ENCODE data around the gene PACSIN1.
A peak's percentile ranks its signal among the peaks of the same experiment; 100 is the strongest.

PACSIN1 gene

GRCh38 chr6:34491091-34491430 is 25.2 kb downstream of the PACSIN1 start:
- Histone ChIP-seq H3K4me2 (ENCODE audit: insufficient read depth, low read length, poor library complexity, severe bottlenecking) (no peak overlapping the region), H3K4me1 (ENCODE audit: control insufficient read depth in 2 of 2, insufficient read depth in 1 of 2, low read depth in 1 of 2, low read length in 2 of 2) (peaks cover 2 to 9% of the 10 kb centered on the region in 2 donors), H3K9me3 (replicated peaks in 1 of 2; ENCODE audit: control insufficient read depth in 2 of 2, insufficient read depth in 1 of 2, low read depth in 1 of 2, low read length in 2 of 2) (no peaks in the 10 kb centered on the region), H3K79me1 (ENCODE audit: low read depth, low read length) (no peaks in the 10 kb centered on the region), H2BK5ac (ENCODE audit: low read length) (no peak overlapping the region), H3K4me3 (ENCODE audit: low read length in 2 of 2) (no peak overlapping the region), H3K14ac (ENCODE audit: low read length) (no peak overlapping the region), H3K4ac (ENCODE audit: low read length) (no peak overlapping the region), H4K8ac (ENCODE audit: low read depth, low read length) (no peak overlapping the region), H3K9ac (ENCODE audit: low read depth, low read length, poor library complexity) (no peak overlapping the region), H3K36me3 (replicated peaks in 1 of 2; ENCODE audit: control insufficient read depth in 2 of 2, insufficient read depth in 2 of 2, low read length in 2 of 2) (no peaks in the 10 kb centered on the region), H2BK15ac (ENCODE audit: low read length) (no peak overlapping the region), H4K91ac (ENCODE audit: low read depth, low read length, poor library complexity) (no peak overlapping the region), H2BK120ac (ENCODE audit: low read depth, low read length) (no peak overlapping the region), H2AFZ (ENCODE audit: low read length) (peak overlapping the region; percentile 84), H3K27ac (replicated peaks; ENCODE audit: low read length) (no peak overlapping the region), H2BK12ac (ENCODE audit: low read length) (no peak overlapping the region), H3K27me3 (ENCODE audit: control insufficient read depth in 3 of 3, insufficient read depth in 3 of 3, low read depth in 1 of 3, low read length in 3 of 3) (peaks cover 0 to 41% (median 1%) of the 10 kb centered on the region in 3 experiments), H2AK5ac (ENCODE audit: low read depth, low read length) (no peak overlapping the region), H3K23ac (ENCODE audit: low read depth, low read length, poor library complexity) (no peak overlapping the region), H3K18ac (ENCODE audit: low read length) (no peak overlapping the region)
- DNase-seq (ENCODE audit: low spot score), result no peak
- WGBS, 2 donors (ENCODE audit: extremely low coverage in 2 of 2, insufficient read length in 2 of 2, insufficient replicate concordance in 1 of 2), result no CpG with 5 or more reads among the region's 10 CpGs

GRCh38 chr6:34493344-34493743 is 27.5 kb downstream of the PACSIN1 start:
- Histone ChIP-seq H4K91ac (ENCODE audit: low read depth, low read length, poor library complexity) (no peak overlapping the region), H3K36me3 (replicated peaks in 1 of 2; ENCODE audit: control insufficient read depth in 2 of 2, insufficient read depth in 2 of 2, low read length in 2 of 2) (no peaks in the 10 kb centered on the region), H3K27me3 (ENCODE audit: control insufficient read depth in 3 of 3, insufficient read depth in 3 of 3, low read depth in 1 of 3, low read length in 3 of 3) (peaks cover 0 to 23% (median 1%) of the 10 kb centered on the region in 3 experiments), H2BK12ac (ENCODE audit: low read length) (no peak overlapping the region), H3K4me2 (ENCODE audit: insufficient read depth, low read length, poor library complexity, severe bottlenecking) (no peak overlapping the region), H3K18ac (ENCODE audit: low read length) (no peak overlapping the region), H2BK15ac (ENCODE audit: low read length) (no peak overlapping the region), H3K4me3 (ENCODE audit: low read length in 2 of 2) (no peak overlapping the region), H3K27ac (replicated peaks; ENCODE audit: low read length) (no peak overlapping the region), H3K79me1 (ENCODE audit: low read depth, low read length) (no peaks in the 10 kb centered on the region), H3K9me3 (replicated peaks in 1 of 2; ENCODE audit: control insufficient read depth in 2 of 2, insufficient read depth in 1 of 2, low read depth in 1 of 2, low read length in 2 of 2) (no peaks in the 10 kb centered on the region), H4K8ac (ENCODE audit: low read depth, low read length) (no peak overlapping the region), H3K23ac (ENCODE audit: low read depth, low read length, poor library complexity) (no peak overlapping the region), H3K4ac (ENCODE audit: low read length) (no peak overlapping the region), H3K14ac (ENCODE audit: low read length) (no peak overlapping the region), H2BK5ac (ENCODE audit: low read length) (no peak overlapping the region), H3K9ac (ENCODE audit: low read depth, low read length, poor library complexity) (no peak overlapping the region), H2AFZ (ENCODE audit: low read length) (no peak overlapping the region), H2AK5ac (ENCODE audit: low read depth, low read length) (no peak overlapping the region), H3K4me1 (ENCODE audit: control insufficient read depth in 2 of 2, insufficient read depth in 1 of 2, low read depth in 1 of 2, low read length in 2 of 2) (peaks cover 2 to 9% of the 10 kb centered on the region in 2 donors), H2BK120ac (ENCODE audit: low read depth, low read length) (no peak overlapping the region)
- DNase-seq (ENCODE audit: low spot score), result no peak
- no CpG with 5 or more reads among the region's 4 CpGs for WGBS, 2 donors (ENCODE audit: extremely low coverage in 2 of 2, insufficient read length in 2 of 2, insufficient replicate concordance in 1 of 2)

- no peak overlapping the region for H3K14ac ChIP-seq (ENCODE audit: low read length)
- H3K23ac ChIP-seq (ENCODE audit: low read depth, low read length, poor library complexity), result no peak overlapping the region
- WGBS, 2 donors (ENCODE audit: extremely low coverage in 2 of 2, insufficient read length in 2 of 2, insufficient replicate concordance in 1 of 2), result no CpG with 5 or more reads among the region's 3 CpGs
- H2BK15ac ChIP-seq (ENCODE audit: low read length), result no peak overlapping the region
- no peak for DNase-seq (ENCODE audit: low spot score)
- no peaks in the 10 kb centered on the region for H3K79me1 ChIP-seq (ENCODE audit: low read depth, low read length)
- no peak overlapping the region for H3K4ac ChIP-seq (ENCODE audit: low read length)
- H3K4me3 ChIP-seq (ENCODE audit: low read length in 2 of 2), result no peak overlapping the region
- no peak overlapping the region for H4K91ac ChIP-seq (ENCODE audit: low read depth, low read length, poor library complexity)
- no peak overlapping the region for H2BK5ac ChIP-seq (ENCODE audit: low read length)
- H2BK12ac ChIP-seq (ENCODE audit: low read length), result no peak overlapping the region
- peaks cover 2 to 9% of the 10 kb centered on the region in 2 donors for H3K4me1 ChIP-seq (ENCODE audit: control insufficient read depth in 2 of 2, insufficient read depth in 1 of 2, low read depth in 1 of 2, low read length in 2 of 2)
- H3K18ac ChIP-seq (ENCODE audit: low read length), result no peak overlapping the region
- no peak overlapping the region for H4K8ac ChIP-seq (ENCODE audit: low read depth, low read length)
- no peak overlapping the region for H2BK120ac ChIP-seq (ENCODE audit: low read depth, low read length)
- H3K9me3 ChIP-seq (replicated peaks in 1 of 2; ENCODE audit: control insufficient read depth in 2 of 2, insufficient read depth in 1 of 2, low read depth in 1 of 2, low read length in 2 of 2), result peaks cover 0 to 2% of the 10 kb centered on the region in 2 donors
- H2AFZ ChIP-seq (ENCODE audit: low read length), result no peak overlapping the region
- H3K9ac ChIP-seq (ENCODE audit: low read depth, low read length, poor library complexity), result no peak overlapping the region
- H3K4me2 ChIP-seq (ENCODE audit: insufficient read depth, low read length, poor library complexity, severe bottlenecking), result no peak overlapping the region
- no peak overlapping the region for H2AK5ac ChIP-seq (ENCODE audit: low read depth, low read length)
- no peak overlapping the region for H3K27ac ChIP-seq (replicated peaks; ENCODE audit: low read length)
- no peaks in the 10 kb centered on the region for H3K36me3 ChIP-seq (replicated peaks in 1 of 2; ENCODE audit: control insufficient read depth in 2 of 2, insufficient read depth in 2 of 2, low read length in 2 of 2)
- peaks cover 0 to 15% (median 0%) of the 10 kb centered on the region in 3 experiments for H3K27me3 ChIP-seq (ENCODE audit: control insufficient read depth in 3 of 3, insufficient read depth in 3 of 3, low read depth in 1 of 3, low read length in 3 of 3)
Measured at GRCh38 chr6:34494973-34495372, 29.1 kb downstream of the PACSIN1 start.

- Histone ChIP-seq H3K4ac (ENCODE audit: low read length) (no peak overlapping the region), H3K9ac (ENCODE audit: low read depth, low read length, poor library complexity) (no peak overlapping the region), H2BK15ac (ENCODE audit: low read length) (no peak overlapping the region), H3K14ac (ENCODE audit: low read length) (peak overlapping the region; percentile 47), H3K27me3 (ENCODE audit: control insufficient read depth in 3 of 3, insufficient read depth in 3 of 3, low read depth in 1 of 3, low read length in 3 of 3) (peaks cover 0 to 15% (median 0%) of the 10 kb centered on the region in 3 experiments), H2BK12ac (ENCODE audit: low read length) (no peak overlapping the region), H3K4me2 (ENCODE audit: insufficient read depth, low read length, poor library complexity, severe bottlenecking) (no peak overlapping the region), H3K9me3 (replicated peaks in 1 of 2; ENCODE audit: control insufficient read depth in 2 of 2, insufficient read depth in 1 of 2, low read depth in 1 of 2, low read length in 2 of 2) (peaks cover 3 to 7% of the 10 kb centered on the region in 2 donors), H3K27ac (replicated peaks; ENCODE audit: low read length) (no peak overlapping the region), H3K23ac (ENCODE audit: low read depth, low read length, poor library complexity) (peak overlapping the region; percentile 34), H4K8ac (ENCODE audit: low read depth, low read length) (no peak overlapping the region), H2AFZ (ENCODE audit: low read length) (no peak overlapping the region), H3K4me3 (ENCODE audit: low read length in 2 of 2) (no peak overlapping the region), H2BK5ac (ENCODE audit: low read length) (peak overlapping the region; percentile 57), H3K4me1 (ENCODE audit: control insufficient read depth in 2 of 2, insufficient read depth in 1 of 2, low read depth in 1 of 2, low read length in 2 of 2) (peaks cover 0 to 2% of the 10 kb centered on the region in 2 donors), H3K18ac (ENCODE audit: low read length) (no peak overlapping the region), H4K91ac (ENCODE audit: low read depth, low read length, poor library complexity) (no peak overlapping the region), H2BK120ac (ENCODE audit: low read depth, low read length) (no peak overlapping the region), H3K79me1 (ENCODE audit: low read depth, low read length) (no peaks in the 10 kb centered on the region), H3K36me3 (replicated peaks in 1 of 2; ENCODE audit: control insufficient read depth in 2 of 2, insufficient read depth in 2 of 2, low read length in 2 of 2) (no peaks in the 10 kb centered on the region), H2AK5ac (ENCODE audit: low read depth, low read length) (no peak overlapping the region)
- no peak for DNase-seq (ENCODE audit: low spot score)
- WGBS, 2 donors (ENCODE audit: extremely low coverage in 2 of 2, insufficient read length in 2 of 2, insufficient replicate concordance in 1 of 2), result no CpG with 5 or more reads among the region's 9 CpGs
Measured at GRCh38 chr6:34496103-34496685, 30.3 kb downstream of the PACSIN1 start.

Data from neuronal stem cell (in vitro differentiated cells).